Hindlimb muscle (tissue), 1 donor: ENCODE results near the gene TNFSF11. TPM values are rescaled to one million over a fixed set of nuclear protein-coding genes. Genes with fewer than 3 reads are reported as not detected.

Experiments
- DNase-seq: peaks from one replicate; pipeline ENCODE4 v3.0.0-alpha.2; 2013
- polyA plus RNA-seq: library from polyadenylated mRNA; unstranded; fragments of 120-200 nt; gene quantifications from one replicate; pipeline ENCODE4 v1.2.1, GENCODE V29; 2013; ENCODE audit not compliant: insufficient read length

The TNFSF11 gene
- polyA plus RNA-seq, 1 donor = not detected

GRCh38 chr13:42611086-42611779, 37.3 kb downstream of the TNFSF11 start:
- no peak for DNase-seq

DNA sequence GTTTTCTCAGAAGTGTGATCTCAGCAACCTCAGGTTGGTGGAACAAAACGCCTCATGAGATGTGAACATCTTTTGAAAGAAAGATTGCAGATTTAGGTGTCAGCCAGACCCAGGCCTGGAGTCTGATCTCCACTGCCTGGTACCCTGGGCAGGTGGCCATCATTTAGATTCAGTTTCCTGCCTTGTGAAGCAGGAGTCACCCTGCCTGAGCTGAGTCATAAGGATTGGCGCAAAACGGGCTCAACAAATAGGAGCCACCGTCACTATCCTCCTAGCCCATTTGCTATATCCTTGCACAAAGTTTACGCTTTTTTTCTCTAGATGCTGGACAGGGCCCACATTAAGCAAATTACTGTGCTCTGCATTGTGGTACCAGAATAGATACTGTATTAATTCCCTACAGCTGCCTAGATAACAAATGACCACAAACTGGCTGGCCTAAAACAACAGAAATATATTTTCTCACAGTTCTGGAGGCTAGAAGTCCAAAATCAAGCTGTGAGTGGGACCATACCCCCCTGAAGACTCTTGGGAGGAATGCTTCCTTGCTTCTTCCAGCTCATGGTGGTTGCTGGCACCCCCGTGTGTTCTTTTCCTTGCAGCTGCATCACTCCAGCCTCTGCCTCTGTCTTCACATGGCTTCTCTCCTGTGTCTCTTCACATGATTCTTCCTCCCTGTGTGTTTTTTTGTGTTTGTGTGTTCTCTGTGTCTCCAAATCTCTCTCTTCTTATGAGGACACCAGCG, 38.2 kb downstream of the TNFSF11 start:
- DNase-seq = no peak

- no peak for DNase-seq
Observed at GRCh38 chr13:42614436-42615035, 40.6 kb downstream of the TNFSF11 start.

GRCh38 chr13:42615691-42616090, 41.7 kb downstream of the TNFSF11 start:
- no peak for DNase-seq

DNA sequence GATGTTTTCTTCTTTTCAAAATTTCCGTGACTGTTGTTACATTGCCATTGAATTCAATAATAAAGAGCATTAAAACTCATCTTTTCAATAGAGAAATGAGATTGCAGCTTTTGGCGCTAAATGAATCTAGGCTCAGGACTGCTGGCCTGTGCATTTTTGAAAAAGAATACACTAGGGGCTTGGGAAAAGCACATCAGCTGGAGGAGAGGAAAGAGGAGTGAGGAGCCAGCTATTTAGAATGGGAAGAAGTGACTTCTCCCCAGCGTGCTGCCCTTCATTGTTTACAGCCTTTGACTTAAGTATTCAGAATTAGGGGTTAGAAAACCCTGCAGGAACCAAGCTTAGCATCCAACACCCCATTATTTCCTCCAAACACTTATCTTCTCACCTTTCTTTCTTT, 43.3 kb downstream of the TNFSF11 start:
- DNase-seq = peak; percentile 29

- no peak for DNase-seq
Observed at GRCh38 chr13:42623916-42624315, 50.0 kb downstream of the TNFSF11 start.

DNA sequence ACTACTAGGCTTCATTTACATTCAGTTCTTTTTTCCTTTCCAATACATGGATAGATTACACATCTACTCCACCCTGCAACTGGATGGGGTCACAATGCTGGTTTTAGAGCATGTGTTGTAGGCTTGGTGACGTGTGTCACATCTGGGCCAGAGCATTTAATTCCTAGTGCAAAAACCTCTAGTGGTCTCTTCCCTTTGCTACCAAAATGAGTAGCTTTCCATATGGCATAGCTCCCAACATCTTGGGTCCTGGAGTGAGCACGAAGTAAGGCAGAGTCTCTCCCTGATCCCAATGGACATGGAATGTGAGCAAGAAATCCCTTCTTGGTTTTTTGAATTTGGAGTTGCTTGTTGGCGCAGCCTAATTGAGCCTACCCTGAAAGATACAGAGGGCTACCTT, 51.7 kb downstream of the TNFSF11 start:
- DNase-seq = peak; percentile 42

GRCh38 chr13:42626176-42626860, 52.4 kb downstream of the TNFSF11 start:
- peak; percentile 69 for DNase-seq

DNA sequence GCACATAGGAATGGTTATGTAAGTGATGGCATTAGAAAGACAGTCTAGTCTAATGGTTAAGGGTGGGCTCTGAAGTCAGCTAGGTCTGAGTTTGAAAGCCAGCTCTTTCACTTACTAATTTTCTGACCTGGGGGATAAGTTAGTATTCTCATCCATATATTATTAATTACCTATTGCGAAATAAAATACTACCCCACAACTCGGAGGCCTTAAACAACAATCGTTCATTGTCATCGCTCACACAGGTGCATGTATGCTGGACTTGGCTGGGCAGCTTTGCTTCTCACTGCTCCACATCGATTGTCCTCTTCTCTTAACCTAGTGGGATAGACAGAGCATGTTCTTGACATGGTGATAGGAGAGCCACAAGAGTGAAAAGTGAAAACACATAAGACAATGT, 54.7 kb downstream of the TNFSF11 start:
- no peak for DNase-seq

GRCh38 chr13:42631181-42631580, 57.2 kb downstream of the TNFSF11 start:
- no peak for DNase-seq

DNA sequence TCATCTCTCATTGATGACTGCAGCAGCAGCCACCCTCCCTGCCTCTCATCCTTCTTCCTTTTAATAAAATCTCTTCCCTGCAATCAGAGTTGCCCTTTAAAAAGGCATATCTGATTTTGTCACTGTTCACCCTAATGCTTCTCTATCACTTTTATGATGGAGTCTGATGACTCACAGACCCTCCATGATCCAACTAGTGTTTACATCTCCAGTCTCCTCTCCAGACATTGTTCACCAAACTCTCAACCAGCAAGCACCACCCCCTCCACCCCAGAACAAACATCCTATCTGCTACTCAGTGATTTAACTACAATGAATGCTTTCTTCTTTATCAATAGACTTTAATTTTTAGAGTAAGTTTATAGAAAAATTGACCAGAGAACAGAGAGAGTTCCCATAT, 59.5 kb downstream of the TNFSF11 start:
- no peak for DNase-seq

- no peak for DNase-seq
Observed at GRCh38 chr13:42638101-42638500, 64.1 kb downstream of the TNFSF11 start.

DNA sequence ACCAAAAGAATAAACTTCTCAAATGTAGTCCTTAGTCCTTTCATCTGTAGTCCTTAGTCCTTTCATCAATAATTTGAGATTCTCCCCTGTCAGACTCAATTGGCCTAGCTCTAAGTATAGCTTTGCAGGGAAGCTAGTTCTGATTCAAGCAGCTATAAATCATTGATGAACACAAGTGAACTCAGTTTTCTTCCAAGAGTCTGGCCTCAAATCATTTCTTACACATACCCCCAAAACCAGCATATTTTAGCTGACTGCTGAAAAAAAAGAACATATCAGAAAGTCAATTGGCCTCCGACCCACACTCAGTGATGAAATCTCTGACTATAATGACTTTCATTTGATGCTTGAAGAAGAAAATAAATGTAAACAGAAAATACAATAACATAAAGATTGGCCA, 64.9 kb downstream of the TNFSF11 start:
- no peak for DNase-seq

GRCh38 chr13:42643076-42643475, 69.1 kb downstream of the TNFSF11 start:
- no peak for DNase-seq

- DNase-seq = no peak
Observed at GRCh38 chr13:42644841-42645240, 70.9 kb downstream of the TNFSF11 start.

DNA sequence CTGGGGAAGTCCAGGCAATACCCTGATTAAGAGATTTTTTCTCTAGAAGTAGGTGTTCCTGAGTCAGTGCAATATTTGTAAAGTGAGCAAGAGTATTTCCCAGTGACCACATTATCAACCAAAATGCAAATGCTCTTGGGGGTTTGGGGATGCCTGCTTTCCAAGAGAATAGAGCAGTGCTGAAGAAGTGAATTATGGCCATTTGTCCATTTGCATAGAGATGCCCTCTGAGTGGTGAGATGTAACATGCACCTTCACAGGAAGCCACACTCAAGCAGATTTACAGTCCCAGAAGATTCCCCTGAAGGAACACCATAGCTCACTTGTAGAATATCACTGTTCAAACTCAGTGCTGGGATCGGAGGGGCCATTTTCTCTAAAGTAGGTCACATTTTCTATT, 71.8 kb downstream of the TNFSF11 start:
- DNase-seq = no peak

DNA sequence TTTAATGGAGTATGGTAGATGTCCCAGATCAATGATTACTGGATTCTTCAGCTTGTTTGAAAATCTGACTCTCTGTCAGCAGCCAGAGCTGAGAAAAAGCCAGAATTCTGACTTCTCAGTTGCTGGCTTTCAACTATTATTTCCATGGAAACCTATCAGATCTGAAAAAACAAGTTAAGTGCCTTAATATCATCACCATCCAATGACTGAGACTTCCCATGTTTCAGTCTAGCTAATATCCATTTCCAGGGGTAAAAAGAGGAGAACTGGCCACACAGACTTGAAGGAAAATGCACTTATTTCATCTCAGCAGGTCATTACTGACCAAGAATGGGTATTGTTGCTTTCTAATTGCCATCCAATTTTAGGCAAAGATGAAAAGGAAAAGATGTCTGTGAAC, 75.2 kb downstream of the TNFSF11 start:
- DNase-seq = peak; percentile 52

DNA sequence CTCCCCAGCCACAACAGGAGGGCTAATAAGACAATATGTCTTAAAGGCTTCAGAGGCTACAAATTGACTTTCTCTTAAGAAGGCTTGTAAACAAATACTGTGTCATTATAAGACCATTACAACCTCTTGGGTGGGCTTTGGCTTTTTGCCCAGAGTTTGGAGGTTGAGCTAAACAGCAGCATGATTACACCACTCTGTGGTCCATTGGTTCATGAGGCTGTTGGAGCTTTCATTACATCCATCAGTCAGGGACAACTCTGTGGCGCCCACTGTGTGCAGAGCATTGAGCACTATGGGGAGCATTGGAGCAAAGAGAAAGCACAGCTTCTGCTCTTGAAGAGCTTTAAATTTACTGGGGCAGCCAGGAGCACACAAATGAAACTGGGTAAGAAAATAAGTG, 75.9 kb downstream of the TNFSF11 start:
- no peak for DNase-seq

- no peak for DNase-seq
Observed at GRCh38 chr13:42650506-42650905, 76.6 kb downstream of the TNFSF11 start.

GRCh38 chr13:42651936-42652641, 78.1 kb downstream of the TNFSF11 start:
- DNase-seq = no peak

- DNase-seq = no peak
Observed at GRCh38 chr13:42652642-42653415, 78.9 kb downstream of the TNFSF11 start.

GRCh38 chr13:42653679-42654078, 79.7 kb downstream of the TNFSF11 start:
- no peak for DNase-seq
